GM12891 (cell line): Measurements from ENCODE around the gene ATF1.

ENCODE experiments used
- PAX5 ChIP-seq: IDR thresholded peaks from 2 replicates; pipeline ENCODE4 v1.6.1; 2011; ENCODE audit warnings: low read length, moderate library complexity, mild to moderate bottlenecking; ENCODE audit not compliant: insufficient read depth, severe bottlenecking
- POLR2A ChIP-seq: IDR thresholded peaks from 2 replicates; pipeline ENCODE4 v1.6.1; 2011; ENCODE audit warnings: low read depth, low read length, control low read depth
- POLR2AphosphoS5 ChIP-seq: IDR thresholded peaks from 2 replicates; pipeline ENCODE4 v1.6.1; 2011; ENCODE audit warnings: low read depth, low read length, control low read depth
- TAF1 ChIP-seq: IDR thresholded peaks from 2 replicates; pipeline ENCODE4 v1.6.1; 2011; ENCODE audit warnings: low read depth, low read length, control low read depth

DNA sequence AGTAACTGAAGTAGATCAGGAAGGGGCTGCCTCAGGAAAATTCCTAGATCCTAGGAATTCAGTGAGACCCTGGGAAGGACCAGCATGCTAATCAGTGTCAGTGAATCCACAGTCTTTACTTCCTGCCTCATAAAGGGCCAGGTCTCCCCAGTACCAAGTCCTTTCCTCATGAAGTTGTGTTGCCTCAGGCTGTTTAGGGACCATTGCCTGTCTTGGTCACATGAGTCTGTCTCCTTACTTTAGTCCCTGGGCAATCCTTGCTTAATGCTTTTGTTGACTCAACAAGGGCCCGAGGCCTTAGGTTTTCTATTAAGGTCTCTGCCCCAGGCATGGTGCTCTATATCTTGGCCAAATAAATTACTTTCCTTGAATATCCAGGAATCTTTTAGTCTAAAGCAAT is 16.1 kb upstream of the ATF1 start:
- no peak for TF ChIP-seq POLR2A
- TF ChIP-seq POLR2AphosphoS5 = no peak
- no peak for TF ChIP-seq TAF1
- no peak for TF ChIP-seq PAX5
